Transverse colon (tissue), 4 donors: ENCODE data around the gene ZC3H12C.

Source experiments
- CTCF ChIP-seq, 5 experiments: fragments of 200-600 bp in 3 of 5; fragments of 450-650 bp in 2 of 5; sonication (generic) in 3 of 5; IDR thresholded peaks; 1 replicate in 2 of 5; 2 replicates in 3 of 5; pipeline ENCODE4 v1.5.1; 2016 to 2017; ENCODE audit warnings: antibody characterized with exemption in 5 of 5, inconsistent platforms in 3 of 5, mild to moderate bottlenecking in 2 of 5, moderate library complexity in 1 of 5
- EP300 ChIP-seq: sonication (generic); formaldehyde crosslinking; IDR thresholded peaks from one replicate; pipeline ENCODE4 v1.6.1; 2017; ENCODE audit warnings: antibody characterized with exemption, low read depth
- POLR2A ChIP-seq: fragments of 450-650 bp; IDR thresholded peaks from one replicate; pipeline ENCODE4 v1.6.1; 2016; ENCODE audit warnings: antibody characterized with exemption, mild to moderate bottlenecking, moderate library complexity
- POLR2AphosphoS5 ChIP-seq, 3 donors: sonication (generic); formaldehyde crosslinking; IDR thresholded peaks; one replicate each; pipeline ENCODE4 v1.6.1; 2016; ENCODE audit warnings: antibody characterized with exemption in 3 of 3

- no peak for TF ChIP-seq CTCF (IDR thresholded peaks at IDR 0.05)
- no peak for TF ChIP-seq POLR2A
- TF ChIP-seq EP300 = no peak
- no peak for TF ChIP-seq POLR2AphosphoS5 (IDR thresholded peaks at IDR 0.05)
Measured at GRCh38 chr11:110217936-110218335, 124.7 kb downstream of the ZC3H12C start.
